ENCODE measurements around the gene DCDC2.

- TF ChIP-seq, protein P1, sequence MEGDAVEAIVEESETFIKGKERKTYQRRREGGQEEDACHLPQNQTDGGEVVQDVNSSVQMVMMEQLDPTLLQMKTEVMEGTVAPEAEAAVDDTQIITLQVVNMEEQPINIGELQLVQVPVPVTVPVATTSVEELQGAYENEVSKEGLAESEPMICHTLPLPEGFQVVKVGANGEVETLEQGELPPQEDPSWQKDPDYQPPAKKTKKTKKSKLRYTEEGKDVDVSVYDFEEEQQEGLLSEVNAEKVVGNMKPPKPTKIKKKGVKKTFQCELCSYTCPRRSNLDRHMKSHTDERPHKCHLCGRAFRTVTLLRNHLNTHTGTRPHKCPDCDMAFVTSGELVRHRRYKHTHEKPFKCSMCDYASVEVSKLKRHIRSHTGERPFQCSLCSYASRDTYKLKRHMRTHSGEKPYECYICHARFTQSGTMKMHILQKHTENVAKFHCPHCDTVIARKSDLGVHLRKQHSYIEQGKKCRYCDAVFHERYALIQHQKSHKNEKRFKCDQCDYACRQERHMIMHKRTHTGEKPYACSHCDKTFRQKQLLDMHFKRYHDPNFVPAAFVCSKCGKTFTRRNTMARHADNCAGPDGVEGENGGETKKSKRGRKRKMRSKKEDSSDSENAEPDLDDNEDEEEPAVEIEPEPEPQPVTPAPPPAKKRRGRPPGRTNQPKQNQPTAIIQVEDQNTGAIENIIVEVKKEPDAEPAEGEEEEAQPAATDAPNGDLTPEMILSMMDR (IDR thresholded peaks at IDR 0.05 in 8 of 11, conservative IDR thresholded peaks at IDR 0.05 in 3 of 11): no peak
- TF ChIP-seq POLR2A (IDR thresholded peaks at IDR 0.05): no peak
- no peak for TF ChIP-seq POLR2AphosphoS5 (IDR thresholded peaks at IDR 0.05)
These were observed 102.2 kb downstream of the DCDC2 start for GRCh38 chr6:24255676-24256075.
